Lower leg skin (tissue), 4 donors: ENCODE data around the gene CD226. TPM values are rescaled to one million over a fixed set of nuclear protein-coding genes. Genes with fewer than 3 reads are reported as not detected.

ENCODE experiments used
- DNase-seq, 2 donors: peaks; one replicate each; pipeline ENCODE4 v3.0.0-alpha.2; 2019; ENCODE audit warnings: low spot score in 2 of 2
- H3K4me3 ChIP-seq: fragments of 200-600 bp; sonication (generic); 2 replicates; pipeline ENCODE4 v1.5.1; 2017; ENCODE audit warnings: mild to moderate bottlenecking, low read depth; ENCODE audit not compliant: poor library complexity, severe bottlenecking
- POLR2A ChIP-seq, 2 donors: fragments of 450-650 bp; IDR thresholded peaks; one replicate each; pipeline ENCODE4 v1.6.1; 2016 to 2017; ENCODE audit warnings: antibody characterized with exemption in 2 of 2, mild to moderate bottlenecking in 1 of 2, moderate library complexity in 1 of 2
- whole genome bisulfite sequencing, 2 donors: methylation state at CpG; one replicate each; pipeline ENCODE4 v1.1.5; 2018; 5-methylcytosine and 5-hydroxymethylcytosine counted together
- intact Hi-C: fragments of 100-400 bp; cut with DNase I; formaldehyde crosslinking; loops from one replicate; pipeline ENCODE4 v1.15.0; 2023; ENCODE audit warnings: low total_unique reads
- total RNA-seq, 4 donors: library from RNA; depleted of rRNA; stranded (reverse); fragments of >200 nt; gene quantifications; one replicate each; pipeline ENCODE4 v1.1.0, GENCODE V29; 2016
- TF ChIP-seq, protein P1 (sequence below), 3 donors: fragments of 450-650 bp; IDR thresholded peaks; one replicate each; pipeline ENCODE4 v1.5.1; 2016; ENCODE audit warnings: antibody characterized with exemption in 3 of 3, mild to moderate bottlenecking in 3 of 3, moderate library complexity in 2 of 3

The CD226 gene
- total RNA-seq, 4 donors from 2014 or later, result 0.13 to 0.29 (median 0.26) TPM; not detected in 1

DNA sequence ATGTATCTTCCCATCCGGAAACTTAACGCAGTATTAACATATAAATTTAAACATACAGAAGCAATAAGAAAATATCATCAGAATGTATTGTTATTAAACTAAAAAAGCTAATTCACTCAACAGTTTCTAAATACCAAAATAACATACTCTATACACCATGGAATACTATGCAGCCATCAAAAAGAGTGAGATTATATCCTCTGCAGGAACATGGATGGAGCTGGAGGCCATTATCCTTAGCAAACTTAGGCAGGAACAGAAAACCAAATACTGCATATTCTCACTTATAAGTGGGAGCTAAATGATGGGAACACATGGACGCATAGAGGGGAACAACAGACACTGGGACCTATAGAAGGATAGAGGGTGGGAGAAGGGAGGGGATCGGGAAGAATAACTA, 127.1 kb downstream of the CD226 start:
- no peak overlapping the region for H3K4me3 ChIP-seq
- intact Hi-C loops, result no loop called here
- WGBS, 2 donors, result 96 to 97% methylated on average over 4 of the region's 4 CpGs
- DNase-seq, result no peak
- TF ChIP-seq, protein P1, sequence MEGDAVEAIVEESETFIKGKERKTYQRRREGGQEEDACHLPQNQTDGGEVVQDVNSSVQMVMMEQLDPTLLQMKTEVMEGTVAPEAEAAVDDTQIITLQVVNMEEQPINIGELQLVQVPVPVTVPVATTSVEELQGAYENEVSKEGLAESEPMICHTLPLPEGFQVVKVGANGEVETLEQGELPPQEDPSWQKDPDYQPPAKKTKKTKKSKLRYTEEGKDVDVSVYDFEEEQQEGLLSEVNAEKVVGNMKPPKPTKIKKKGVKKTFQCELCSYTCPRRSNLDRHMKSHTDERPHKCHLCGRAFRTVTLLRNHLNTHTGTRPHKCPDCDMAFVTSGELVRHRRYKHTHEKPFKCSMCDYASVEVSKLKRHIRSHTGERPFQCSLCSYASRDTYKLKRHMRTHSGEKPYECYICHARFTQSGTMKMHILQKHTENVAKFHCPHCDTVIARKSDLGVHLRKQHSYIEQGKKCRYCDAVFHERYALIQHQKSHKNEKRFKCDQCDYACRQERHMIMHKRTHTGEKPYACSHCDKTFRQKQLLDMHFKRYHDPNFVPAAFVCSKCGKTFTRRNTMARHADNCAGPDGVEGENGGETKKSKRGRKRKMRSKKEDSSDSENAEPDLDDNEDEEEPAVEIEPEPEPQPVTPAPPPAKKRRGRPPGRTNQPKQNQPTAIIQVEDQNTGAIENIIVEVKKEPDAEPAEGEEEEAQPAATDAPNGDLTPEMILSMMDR (IDR thresholded peaks at IDR 0.05), result no peak
- TF ChIP-seq POLR2A (IDR thresholded peaks at IDR 0.05), result no peak

DNA sequence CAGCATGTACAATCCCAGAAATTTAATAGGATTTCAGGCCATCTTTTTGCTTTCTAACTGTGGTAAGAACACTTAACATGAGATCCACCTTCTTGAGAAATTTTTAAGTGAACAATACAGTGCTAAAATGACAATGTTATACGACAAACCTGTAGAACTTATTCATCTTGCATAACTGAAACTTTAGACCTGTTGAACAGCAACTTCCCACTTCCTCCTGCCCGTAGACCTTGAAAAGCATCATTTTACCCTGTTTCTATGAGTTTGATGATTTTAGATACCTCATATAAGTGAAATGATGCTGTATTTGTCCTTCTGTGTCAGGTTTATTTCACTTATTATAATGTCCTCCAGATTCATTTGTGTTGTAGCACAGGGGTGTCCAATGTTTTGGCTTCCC, 128.2 kb downstream of the CD226 start:
- 65 to 91% methylated on average over 2 of the region's 2 CpGs for WGBS, 2 donors
- TF ChIP-seq, protein P1 (IDR thresholded peaks at IDR 0.05), result no peak
- no peak for TF ChIP-seq POLR2A (IDR thresholded peaks at IDR 0.05)
- H3K4me3 ChIP-seq, result no peak overlapping the region
- intact Hi-C loops, result no loop called here
- DNase-seq, result no peak

DNA sequence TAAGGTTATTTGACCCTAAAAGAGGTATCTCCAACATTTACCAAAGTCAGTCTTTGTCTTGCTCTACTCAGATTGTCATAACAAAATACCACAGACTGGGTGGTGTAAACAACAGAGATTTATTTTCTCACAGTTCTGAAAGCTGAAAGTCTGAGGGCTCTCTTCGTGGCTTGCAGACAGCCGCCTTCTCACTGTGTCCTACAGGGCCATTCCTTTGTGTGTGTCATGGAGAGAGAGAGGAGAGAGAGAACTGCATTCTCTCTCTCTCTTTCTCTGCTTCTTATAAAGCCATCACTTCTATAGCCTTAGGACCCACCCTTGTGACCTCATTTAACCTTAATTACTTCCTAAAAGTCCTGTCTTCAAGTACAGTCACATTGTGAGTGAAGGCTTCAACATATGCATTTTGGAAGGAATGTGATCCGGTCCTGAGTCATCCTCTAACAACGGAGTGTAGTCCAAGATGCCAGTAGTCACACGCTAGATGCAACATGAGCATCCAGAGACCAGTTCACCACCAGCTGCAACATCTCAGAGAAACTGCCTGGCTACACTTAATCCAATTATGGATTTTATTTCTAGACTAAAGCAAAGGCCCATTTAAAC, 130.2 kb downstream of the CD226 start:
- intact Hi-C loops, result loop anchor here (2.0 kb wide), 1 partner anchor 31 kb away; no protein-coding TSS in a partner anchor
- 66 to 80% methylated on average over 5 of the region's 5 CpGs for WGBS, 2 donors
- DNase-seq, result no peak
- no peak overlapping the region for H3K4me3 ChIP-seq
- TF ChIP-seq, protein P1 (IDR thresholded peaks at IDR 0.05), result no peak
- TF ChIP-seq POLR2A (IDR thresholded peaks at IDR 0.05), result no peak

GRCh38 chr18:69814861-69815385, 132.8 kb downstream of the CD226 start:
- DNase-seq, result no peak
- 79 to 80% methylated on average over 4 of the region's 4 CpGs for WGBS, 2 donors
- H3K4me3 ChIP-seq, result no peak overlapping the region
- intact Hi-C loops, result loop anchor here (5.0 kb wide), 1 partner anchor 1242 kb away; no protein-coding TSS in a partner anchor
- TF ChIP-seq, protein P1 (IDR thresholded peaks at IDR 0.05), result no peak
- no peak for TF ChIP-seq POLR2A (IDR thresholded peaks at IDR 0.05)

DNA sequence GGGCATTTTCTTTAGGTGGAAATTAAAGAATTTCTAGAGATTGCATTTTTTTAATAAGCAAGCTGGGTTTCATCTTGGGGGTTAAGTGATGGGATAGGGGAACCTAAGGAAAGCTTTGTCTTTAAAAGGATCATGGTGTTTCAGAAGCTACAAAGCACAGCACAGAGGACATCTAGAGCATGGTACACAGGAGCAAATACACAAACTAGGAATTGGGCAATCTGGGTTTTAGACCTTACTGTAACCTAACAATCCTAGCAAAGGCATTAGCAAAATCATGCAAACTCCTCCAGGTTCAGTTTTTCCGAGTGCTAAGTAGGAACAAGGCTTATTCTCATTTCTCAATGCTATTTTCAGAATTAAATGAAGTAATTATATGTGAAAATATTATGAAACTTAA, 134.1 kb downstream of the CD226 start:
- TF ChIP-seq, protein P1 (IDR thresholded peaks at IDR 0.05), result no peak
- TF ChIP-seq POLR2A (IDR thresholded peaks at IDR 0.05), result no peak
- 79 to 88% methylated on average over 1 of the region's 1 CpG for WGBS, 2 donors
- intact Hi-C loops, result loop anchor here (5.0 kb wide), 1 partner anchor 1244 kb away; no protein-coding TSS in a partner anchor
- no peak overlapping the region for H3K4me3 ChIP-seq
- DNase-seq, result no peak
